Measurements from ENCODE around the gene AMMECR1.

The AMMECR1 gene

GRCh38 chrX:110167952-110168451 lies 149.9 kb downstream of the AMMECR1 start:
- ChIA-PET CTCF (interaction anchor here (0.5 to 6.6 kb wide), 32 partner anchors 9 to 969 kb away, joined by 3 to 93 read pairs (median 5); partner anchors contain the start of gene AMMECR1), POLR2A (interaction anchor here (1.2 to 1.6 kb wide), 2 partner anchors 150 to 251 kb away, joined by 4 to 9 read pairs; partner anchors contain the start of gene AMMECR1)
- DNase-seq (ENCODE audit: extremely low spot score): peak; percentile 80
- TF ChIP-seq TARDBP (IDR thresholded peaks at IDR 0.05) (no peak), FOXM1 (IDR thresholded peaks at IDR 0.05; ENCODE audit: borderline replicate concordance) (peak; percentile 68)

- CTCF ChIA-PET: interaction anchor here (0.6 to 6.7 kb wide), 4 partner anchors 16 to 324 kb away, joined by 3 to 93 read pairs (median 43); no protein-coding TSS in a partner anchor
- POLR2A ChIA-PET: interaction anchor here (1.0 kb wide), 1 partner anchor 247 kb away, joined by 4 read pairs; no protein-coding TSS in a partner anchor
- TF ChIP-seq ZNF384 (IDR thresholded peaks at IDR 0.05): no peak
- TF ChIP-seq ARNT (IDR thresholded peaks at IDR 0.05): no peak
- TF ChIP-seq SUZ12 (IDR thresholded peaks at IDR 0.05): no peak
- TF ChIP-seq SP1 (IDR thresholded peaks at IDR 0.05): no peak
- TF ChIP-seq LEF1 (IDR thresholded peaks at IDR 0.05; ENCODE audit: borderline replicate concordance): no peak
- no peak for TF ChIP-seq FOXM1 (IDR thresholded peaks at IDR 0.05; ENCODE audit: borderline replicate concordance)
- TF ChIP-seq FOXK2 (IDR thresholded peaks at IDR 0.05): no peak
- DNase-seq (ENCODE audit: extremely low spot score): no peak
Observed at GRCh38 chrX:110163488-110163887, 154.4 kb downstream of the AMMECR1 start.

GRCh38 chrX:110162867-110163266 lies 155.0 kb downstream of the AMMECR1 start:
- ChIA-PET POLR2A (no interaction called here), CTCF (interaction anchor here (6.6 to 6.7 kb wide), 2 partner anchors 247 to 255 kb away, joined by 82 to 93 read pairs; no protein-coding TSS in a partner anchor)
- no peak for DNase-seq (ENCODE audit: extremely low spot score)
- TF ChIP-seq HDGF (IDR thresholded peaks at IDR 0.05; ENCODE audit: borderline replicate concordance): no peak
- TF ChIP-seq BHLHE40 (IDR thresholded peaks at IDR 0.05; ENCODE audit: borderline replicate concordance): no peak
- TF ChIP-seq SP1 (IDR thresholded peaks at IDR 0.05): no peak
- TF ChIP-seq ZNF384 (IDR thresholded peaks at IDR 0.05): no peak
- no peak for TF ChIP-seq ELF4 (IDR thresholded peaks at IDR 0.05)
- TF ChIP-seq FOXM1 (IDR thresholded peaks at IDR 0.05; ENCODE audit: borderline replicate concordance): no peak
- TF ChIP-seq SUZ12 (IDR thresholded peaks at IDR 0.05): no peak
- no peak for TF ChIP-seq CTBP1 (IDR thresholded peaks at IDR 0.05; ENCODE audit: borderline replicate concordance)
- no peak for TF ChIP-seq ARNT (IDR thresholded peaks at IDR 0.05)
- no peak for TF ChIP-seq FOXA1 (IDR thresholded peaks at IDR 0.05)
- TF ChIP-seq NFRKB (IDR thresholded peaks at IDR 0.05): no peak
- no peak for TF ChIP-seq PKNOX1 (IDR thresholded peaks at IDR 0.05)

GRCh38 chrX:110162131-110162530 lies 155.8 kb downstream of the AMMECR1 start:
- no peak for DNase-seq (ENCODE audit: extremely low spot score)
- POLR2A ChIA-PET: interaction anchor here (2.0 to 2.3 kb wide), 2 partner anchors 250 to 257 kb away, joined by 7 read pairs; no protein-coding TSS in a partner anchor
- CTCF ChIA-PET: interaction anchor here (0.7 to 7.8 kb wide), 5 partner anchors 15 to 685 kb away, joined by 4 to 166 read pairs (median 15); no protein-coding TSS in a partner anchor
- no peak for TF ChIP-seq ARNT (IDR thresholded peaks at IDR 0.05)
- no peak for TF ChIP-seq LEF1 (IDR thresholded peaks at IDR 0.05; ENCODE audit: borderline replicate concordance)
- TF ChIP-seq PKNOX1 (IDR thresholded peaks at IDR 0.05): no peak
- no peak for TF ChIP-seq CTBP1 (IDR thresholded peaks at IDR 0.05; ENCODE audit: borderline replicate concordance)
- TF ChIP-seq HDGF (IDR thresholded peaks at IDR 0.05; ENCODE audit: borderline replicate concordance): no peak
- TF ChIP-seq FOXK2 (IDR thresholded peaks at IDR 0.05): no peak
- TF ChIP-seq BHLHE40 (IDR thresholded peaks at IDR 0.05; ENCODE audit: borderline replicate concordance): no peak
- TF ChIP-seq NFRKB (IDR thresholded peaks at IDR 0.05): no peak
- TF ChIP-seq SUZ12 (IDR thresholded peaks at IDR 0.05): no peak
- no peak for TF ChIP-seq TARDBP (IDR thresholded peaks at IDR 0.05)
- no peak for TF ChIP-seq SP1 (IDR thresholded peaks at IDR 0.05)
- TF ChIP-seq L3MBTL2 (conservative IDR thresholded peaks at IDR 0.05): no peak
- TF ChIP-seq ELF4 (IDR thresholded peaks at IDR 0.05): no peak
- no peak for TF ChIP-seq FOXA1 (IDR thresholded peaks at IDR 0.05)
- no peak for TF ChIP-seq FOXM1 (IDR thresholded peaks at IDR 0.05; ENCODE audit: borderline replicate concordance)
- no peak for TF ChIP-seq ZNF384 (IDR thresholded peaks at IDR 0.05)

GRCh38 chrX:110161361-110161686 lies 156.6 kb downstream of the AMMECR1 start:
- CTCF ChIA-PET: interaction anchor here (0.7 to 7.8 kb wide), 12 partner anchors 9 to 686 kb away, joined by 3 to 166 read pairs (median 4); no protein-coding TSS in a partner anchor
- no peak for TF ChIP-seq ELF4 (IDR thresholded peaks at IDR 0.05)
- no peak for TF ChIP-seq FOXK2 (IDR thresholded peaks at IDR 0.05)
- no peak for TF ChIP-seq FOXM1 (IDR thresholded peaks at IDR 0.05; ENCODE audit: borderline replicate concordance)
- TF ChIP-seq TARDBP (IDR thresholded peaks at IDR 0.05): no peak
- TF ChIP-seq HDGF (IDR thresholded peaks at IDR 0.05; ENCODE audit: borderline replicate concordance): no peak
- TF ChIP-seq ARNT (IDR thresholded peaks at IDR 0.05): no peak
- no peak for TF ChIP-seq NFRKB (IDR thresholded peaks at IDR 0.05)
- no peak for TF ChIP-seq FOXA1 (IDR thresholded peaks at IDR 0.05)
- TF ChIP-seq BHLHE40 (IDR thresholded peaks at IDR 0.05; ENCODE audit: borderline replicate concordance): no peak
- TF ChIP-seq SP1 (IDR thresholded peaks at IDR 0.05): no peak
- no peak for TF ChIP-seq L3MBTL2 (conservative IDR thresholded peaks at IDR 0.05)
- TF ChIP-seq SUZ12 (IDR thresholded peaks at IDR 0.05): no peak
- TF ChIP-seq PKNOX1 (IDR thresholded peaks at IDR 0.05): no peak
- no peak for TF ChIP-seq LEF1 (IDR thresholded peaks at IDR 0.05; ENCODE audit: borderline replicate concordance)
- TF ChIP-seq ZNF384 (IDR thresholded peaks at IDR 0.05): no peak
- no peak for TF ChIP-seq CTBP1 (IDR thresholded peaks at IDR 0.05; ENCODE audit: borderline replicate concordance)
- no peak for DNase-seq (ENCODE audit: extremely low spot score)
- POLR2A ChIA-PET: interaction anchor here (1.2 to 2.3 kb wide), 3 partner anchors 157 to 257 kb away, joined by 3 to 7 read pairs (median 7); partner anchors contain the start of gene AMMECR1

- CTCF ChIA-PET: interaction anchor here (0.6 to 7.8 kb wide), 24 partner anchors 8 to 689 kb away, joined by 3 to 166 read pairs (median 5); no protein-coding TSS in a partner anchor
- DNase-seq (ENCODE audit: extremely low spot score): no peak
- POLR2A ChIA-PET: interaction anchor here (1.0 to 2.3 kb wide), 4 partner anchors 19 to 259 kb away, joined by 3 to 7 read pairs (median 5); partner anchors contain the start of gene AMMECR1
- no peak for TF ChIP-seq FOXK2 (IDR thresholded peaks at IDR 0.05)
- no peak for TF ChIP-seq SP1 (IDR thresholded peaks at IDR 0.05)
- no peak for TF ChIP-seq ZNF384 (IDR thresholded peaks at IDR 0.05)
- no peak for TF ChIP-seq LEF1 (IDR thresholded peaks at IDR 0.05; ENCODE audit: borderline replicate concordance)
- no peak for TF ChIP-seq NFRKB (IDR thresholded peaks at IDR 0.05)
- TF ChIP-seq SUZ12 (IDR thresholded peaks at IDR 0.05): no peak
- TF ChIP-seq CTBP1 (IDR thresholded peaks at IDR 0.05; ENCODE audit: borderline replicate concordance): no peak
- no peak for TF ChIP-seq FOXM1 (IDR thresholded peaks at IDR 0.05; ENCODE audit: borderline replicate concordance)
- TF ChIP-seq PKNOX1 (IDR thresholded peaks at IDR 0.05): no peak
- TF ChIP-seq ARNT (IDR thresholded peaks at IDR 0.05): no peak
- no peak for TF ChIP-seq HDGF (IDR thresholded peaks at IDR 0.05; ENCODE audit: borderline replicate concordance)
- no peak for TF ChIP-seq FOXA1 (IDR thresholded peaks at IDR 0.05)
- TF ChIP-seq ELF4 (IDR thresholded peaks at IDR 0.05): no peak
- TF ChIP-seq L3MBTL2 (conservative IDR thresholded peaks at IDR 0.05): no peak
Observed at GRCh38 chrX:110159865-110160264, 158.0 kb downstream of the AMMECR1 start.
